Uterus (tissue), 2 donors: ENCODE results near the gene FRMD8.

Source experiments
- CTCF ChIP-seq, 4 experiments: fragments of 200-600 bp in 2 of 4; fragments of 450-650 bp in 2 of 4; sonication (generic) in 2 of 4; IDR thresholded peaks; one replicate each; pipeline ENCODE4 v1.5.1; 2016 to 2019; ENCODE audit warnings: antibody characterized with exemption in 4 of 4, mild to moderate bottlenecking in 2 of 4, moderate library complexity in 1 of 4
- POLR2A ChIP-seq, 2 donors: fragments of 450-650 bp; IDR thresholded peaks; one replicate each; pipeline ENCODE4 v1.6.1; 2016; ENCODE audit warnings: antibody characterized with exemption in 2 of 2, mild to moderate bottlenecking in 1 of 2, moderate library complexity in 1 of 2

GRCh38 chr11:65427691-65428577 lies 41.5 kb downstream of the FRMD8 start:
- no peak for TF ChIP-seq CTCF (IDR thresholded peaks at IDR 0.05)
- TF ChIP-seq POLR2A (IDR thresholded peaks at IDR 0.05), result no peak
